GM12875 (cell line): ENCODE measurements around the gene SLC12A1.

Experiments used
- H3K4me3 ChIP-seq: one replicate; pipeline ENCODE4 v1.5.1; 2011; ENCODE audit warnings: low read depth, low read length, control low read depth
- TF ChIP-seq, protein P1 (sequence below): IDR thresholded peaks from 2 replicates; pipeline ENCODE4 v1.5.1; 2011; ENCODE audit warnings: low read depth, mild to moderate bottlenecking, control low read depth, inconsistent platforms, low read length, moderate library complexity, borderline replicate concordance; ENCODE audit not compliant: insufficient read depth

Gene SLC12A1

DNA sequence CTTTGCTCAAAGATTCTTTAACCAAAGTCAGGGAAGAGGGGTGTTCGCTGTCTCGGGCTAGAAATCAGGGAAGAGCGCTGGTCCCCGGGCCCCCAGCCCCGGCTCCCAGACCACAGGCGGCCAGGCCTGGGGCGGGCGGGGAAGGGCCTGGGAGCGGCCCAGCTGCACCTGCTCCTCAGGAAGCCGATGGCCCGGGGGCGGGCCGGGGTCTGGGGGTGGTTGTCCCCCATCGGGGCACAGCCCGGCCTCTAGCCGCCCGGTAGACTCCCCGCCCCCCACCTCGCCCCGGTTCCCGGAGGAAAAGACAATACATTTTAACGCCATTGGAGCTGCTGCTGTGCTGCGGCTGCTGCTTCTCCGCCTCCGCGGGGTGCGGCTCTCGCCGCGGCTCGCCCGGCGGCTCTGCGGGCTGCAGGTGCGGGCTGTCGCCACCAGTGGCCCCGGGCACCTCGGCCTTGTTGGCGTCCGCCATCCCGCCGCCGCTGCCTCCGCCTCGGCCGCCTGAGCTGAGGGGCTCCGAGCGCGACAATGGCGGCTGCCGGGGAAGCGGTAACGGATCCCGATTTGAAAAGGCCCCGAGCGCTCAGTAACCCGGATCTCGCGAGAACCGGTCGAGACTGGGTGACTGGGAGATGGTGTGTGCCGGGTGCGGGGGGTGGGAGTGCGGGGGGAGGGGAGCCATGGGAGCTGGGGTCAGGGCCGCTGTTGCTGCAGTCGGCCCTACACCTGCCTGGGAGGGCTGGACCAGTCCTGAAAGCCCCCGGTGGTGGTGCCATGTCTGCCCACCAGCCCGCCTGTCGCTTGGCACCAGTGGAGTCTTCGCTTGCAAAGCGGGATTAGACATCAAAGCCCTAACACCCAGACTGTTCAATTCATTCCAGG lies 28.1 kb upstream of the SLC12A1 start, which contains the start of gene MYEF2:
Gene MYEF2 (minus strand): TSS at position 530 of the 882 bp plus-strand sequence. CDS start 58 bp downstream, at position 472.
- TF ChIP-seq, protein P1, sequence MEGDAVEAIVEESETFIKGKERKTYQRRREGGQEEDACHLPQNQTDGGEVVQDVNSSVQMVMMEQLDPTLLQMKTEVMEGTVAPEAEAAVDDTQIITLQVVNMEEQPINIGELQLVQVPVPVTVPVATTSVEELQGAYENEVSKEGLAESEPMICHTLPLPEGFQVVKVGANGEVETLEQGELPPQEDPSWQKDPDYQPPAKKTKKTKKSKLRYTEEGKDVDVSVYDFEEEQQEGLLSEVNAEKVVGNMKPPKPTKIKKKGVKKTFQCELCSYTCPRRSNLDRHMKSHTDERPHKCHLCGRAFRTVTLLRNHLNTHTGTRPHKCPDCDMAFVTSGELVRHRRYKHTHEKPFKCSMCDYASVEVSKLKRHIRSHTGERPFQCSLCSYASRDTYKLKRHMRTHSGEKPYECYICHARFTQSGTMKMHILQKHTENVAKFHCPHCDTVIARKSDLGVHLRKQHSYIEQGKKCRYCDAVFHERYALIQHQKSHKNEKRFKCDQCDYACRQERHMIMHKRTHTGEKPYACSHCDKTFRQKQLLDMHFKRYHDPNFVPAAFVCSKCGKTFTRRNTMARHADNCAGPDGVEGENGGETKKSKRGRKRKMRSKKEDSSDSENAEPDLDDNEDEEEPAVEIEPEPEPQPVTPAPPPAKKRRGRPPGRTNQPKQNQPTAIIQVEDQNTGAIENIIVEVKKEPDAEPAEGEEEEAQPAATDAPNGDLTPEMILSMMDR = no peak
- H3K4me3 ChIP-seq = peak within 1 kb of the TSS; percentile 87

- TF ChIP-seq, protein P1 = no peak
Measured at GRCh38 chr15:48178648-48178931, 27.5 kb upstream of the SLC12A1 start.

DNA sequence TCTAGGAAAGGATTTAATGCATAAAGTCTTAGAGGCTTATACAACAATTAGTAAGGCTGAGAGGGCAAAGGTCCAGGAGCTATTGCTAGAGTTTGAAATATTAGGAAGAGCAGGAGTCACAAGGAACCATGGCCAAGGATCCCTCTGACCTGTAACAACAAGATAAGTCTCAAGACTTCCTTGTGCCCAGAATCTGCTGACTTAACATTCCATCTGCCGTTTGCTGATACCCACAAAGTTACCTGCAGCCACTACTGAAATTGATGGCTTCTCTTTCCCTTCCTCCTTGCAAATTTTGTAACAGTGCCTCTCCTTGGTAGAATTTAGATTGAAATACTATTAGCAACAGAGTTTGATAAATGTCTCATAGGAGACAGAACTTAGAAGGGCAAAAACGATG lies 23.4 kb upstream of the SLC12A1 start:
- TF ChIP-seq, protein P1 = no peak
- no peak overlapping the region for H3K4me3 ChIP-seq

More at GRCh38 chr15:48178648-48178931, 27.5 kb upstream of the SLC12A1 start:
- peak overlapping the region; percentile 87 for H3K4me3 ChIP-seq

DNA sequence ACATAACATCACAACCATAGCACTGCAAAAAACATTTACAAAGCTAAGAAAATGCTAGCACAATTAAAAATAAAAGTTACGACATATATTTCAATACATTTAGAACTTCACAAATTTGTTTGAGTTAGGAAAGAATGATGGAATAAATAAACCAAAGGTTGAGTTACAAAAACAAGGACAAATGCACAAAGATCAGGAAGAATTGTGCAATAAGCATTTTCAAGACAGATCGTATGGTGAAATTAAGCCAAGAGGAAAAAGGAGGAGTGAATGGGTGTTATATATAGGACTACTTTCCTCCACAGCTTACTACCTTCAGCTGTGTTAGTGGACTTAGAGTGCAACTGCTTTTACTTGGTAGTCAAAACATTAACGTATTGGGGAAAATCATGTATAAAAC lies 20.6 kb upstream of the SLC12A1 start:
- H3K4me3 ChIP-seq = no peak overlapping the region
- TF ChIP-seq, protein P1 = no peak

- TF ChIP-seq, protein P1 = no peak
- no peak overlapping the region for H3K4me3 ChIP-seq
Measured at GRCh38 chr15:48186271-48186670, 19.8 kb upstream of the SLC12A1 start.

- no peak overlapping the region for H3K4me3 ChIP-seq
- TF ChIP-seq, protein P1 = no peak
Measured at GRCh38 chr15:48190932-48191573, 15.0 kb upstream of the SLC12A1 start.
